ENCODE data around the gene RCOR3. TPM values are rescaled to one million over a fixed set of nuclear protein-coding genes. Genes with fewer than 3 reads are reported as not detected.
"Not testable (repeated sequence)": the region's sequence is repeated elsewhere in the genome, so short reads cannot be mapped to it uniquely, and the experiment has no call there.

Gene RCOR3
- total RNA-seq, 1 experiment from 2014 or later = 6.6 TPM

DNA sequence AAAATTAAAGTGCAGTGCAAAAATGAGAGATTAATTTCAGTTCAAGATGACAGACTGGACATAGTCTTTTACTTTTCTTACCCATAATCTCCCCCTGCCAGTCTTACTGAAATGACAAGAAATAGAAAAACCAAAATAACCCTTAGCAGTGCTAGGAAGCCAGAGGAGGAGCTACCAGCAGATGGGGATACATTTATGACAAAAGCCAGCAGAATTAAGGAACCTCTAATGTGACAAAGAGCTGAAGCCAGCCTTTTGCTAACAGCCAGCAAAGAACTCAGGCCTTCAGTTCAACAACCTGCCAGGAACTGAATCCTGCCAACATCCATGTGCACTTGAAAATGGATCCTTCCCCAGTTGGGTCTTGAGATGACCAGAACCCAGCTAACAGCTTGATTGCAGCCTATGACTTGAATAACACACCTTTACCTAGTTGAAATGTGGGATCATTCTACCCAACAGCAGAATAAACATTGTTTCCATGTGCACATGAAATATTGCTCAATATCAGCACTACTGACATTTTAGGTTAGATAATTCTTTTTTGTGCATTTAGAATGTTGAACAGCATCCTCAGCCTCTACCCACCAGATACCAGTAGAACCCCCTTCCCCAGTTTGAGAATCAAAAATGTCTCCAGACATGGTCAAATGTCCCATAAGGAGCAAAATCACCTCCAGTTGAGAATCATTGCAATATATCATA lies 59.6 kb downstream of the RCOR3 start:
- in situ Hi-C loops (cut with HindIII; ENCODE audit: low pct_unique_long_range_greater_than_20kb, low sequenced_read_pairs) = no loop called here
- DNase-seq (ENCODE audit: low read depth) = no peak

DNA sequence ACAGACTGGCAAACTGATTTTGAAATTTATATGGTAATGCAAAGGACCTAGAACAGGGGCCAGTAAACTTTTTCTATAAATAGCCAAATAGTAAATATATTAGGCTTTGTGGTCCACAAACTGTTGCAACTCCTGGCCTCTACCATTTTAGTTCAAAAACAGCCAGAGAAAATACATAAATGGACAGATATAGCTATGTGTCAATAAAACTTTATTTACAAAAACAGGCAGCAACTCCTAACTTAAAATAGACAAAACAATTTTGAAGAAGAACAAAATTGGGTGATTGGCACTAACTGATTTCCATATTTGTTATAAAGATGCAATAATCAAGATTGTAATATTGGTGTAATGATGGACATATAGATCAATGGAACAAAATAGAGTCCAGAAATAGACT lies 60.7 kb downstream of the RCOR3 start:
- in situ Hi-C loops (cut with HindIII; ENCODE audit: low pct_unique_long_range_greater_than_20kb, low sequenced_read_pairs) = no loop called here
- DNase-seq (ENCODE audit: low read depth) = no peak

DNA sequence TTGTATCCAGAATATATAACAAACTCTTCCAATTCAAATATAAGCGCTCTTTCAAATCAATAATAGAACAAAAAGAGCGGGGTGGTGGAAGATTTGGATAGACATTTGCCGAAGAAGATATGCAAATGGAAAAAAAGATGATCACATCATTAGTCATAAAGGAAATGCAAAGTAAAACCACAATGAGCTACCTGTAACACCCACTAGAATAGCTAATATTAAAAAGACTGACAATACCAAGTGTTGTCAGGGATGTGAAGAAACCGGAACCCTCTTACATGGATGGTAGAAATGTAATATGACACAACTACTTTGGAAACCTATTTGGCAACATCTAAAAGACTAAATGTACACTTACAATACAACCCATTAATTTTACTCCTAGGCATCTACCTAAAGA lies 61.8 kb downstream of the RCOR3 start:
- in situ Hi-C loops (cut with HindIII; ENCODE audit: low pct_unique_long_range_greater_than_20kb, low sequenced_read_pairs) = no loop called here
- DNase-seq (ENCODE audit: low read depth) = no peak

DNA sequence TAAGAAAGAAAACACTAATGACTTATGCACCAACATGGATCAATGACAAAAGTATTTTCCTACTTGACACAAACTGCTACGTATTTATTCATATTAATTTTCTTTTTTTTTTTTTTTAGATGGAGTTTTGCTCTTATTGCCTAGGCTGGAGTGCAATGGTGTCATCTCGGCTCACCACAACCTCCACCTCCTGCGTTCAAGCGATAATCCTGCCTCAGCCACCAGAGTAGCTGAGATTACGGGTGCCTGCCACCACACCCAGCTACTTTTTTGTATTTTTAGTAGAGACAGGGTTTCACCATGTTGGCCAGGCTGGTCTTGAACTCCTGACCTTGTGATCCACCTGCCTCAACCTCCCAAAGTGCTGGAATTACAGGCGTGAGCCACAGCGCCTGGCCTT lies 62.5 kb downstream of the RCOR3 start:
- DNase-seq (ENCODE audit: low read depth); in situ Hi-C loops (cut with HindIII; ENCODE audit: low pct_unique_long_range_greater_than_20kb, low sequenced_read_pairs): not testable (repeated sequence)

DNA sequence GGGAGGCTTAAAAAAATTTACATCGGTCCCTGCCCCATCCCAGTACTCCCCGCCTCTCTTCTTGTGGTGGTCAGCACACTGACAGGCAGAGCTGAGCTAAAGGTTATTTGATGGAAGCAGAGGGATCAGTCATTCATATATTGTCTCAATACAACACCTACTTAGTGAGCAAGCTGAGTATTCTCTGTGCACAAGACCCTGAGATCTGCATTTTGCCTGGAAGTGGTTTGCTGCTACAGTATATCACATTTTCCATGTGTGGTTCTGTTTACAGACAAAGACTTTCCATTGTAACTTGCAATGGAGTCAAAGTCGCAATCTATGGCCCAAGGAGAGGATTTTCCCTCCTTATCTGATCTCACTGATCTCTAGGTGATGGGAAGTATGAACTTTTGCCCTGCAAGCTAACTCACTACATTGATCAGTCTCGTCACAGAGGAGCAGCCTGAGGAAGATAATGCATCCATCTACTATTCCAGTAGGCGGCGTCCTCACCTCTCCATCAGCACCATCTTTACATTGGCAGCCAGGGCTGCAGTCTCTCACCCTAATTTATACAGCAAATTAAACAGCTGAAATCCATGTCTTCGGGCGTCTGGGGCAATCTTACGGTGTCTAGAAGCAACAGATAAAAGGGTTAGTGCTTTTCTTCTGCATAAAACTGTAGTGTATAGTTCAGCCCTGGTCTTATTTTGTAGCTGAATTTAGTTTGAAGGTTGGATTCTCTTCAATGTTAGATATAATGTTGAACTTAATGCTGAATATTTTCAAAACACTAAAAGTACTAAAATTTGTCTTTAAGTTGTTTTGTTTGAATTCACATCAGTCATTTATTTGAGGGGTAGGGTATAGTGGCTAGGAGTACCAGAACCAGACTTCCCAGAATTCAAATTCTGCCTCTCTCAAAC lies 64.2 kb downstream of the RCOR3 start:
- DNase-seq (ENCODE audit: low read depth) = peak; percentile 59
- in situ Hi-C loops (cut with HindIII; ENCODE audit: low pct_unique_long_range_greater_than_20kb, low sequenced_read_pairs) = no loop called here

DNA sequence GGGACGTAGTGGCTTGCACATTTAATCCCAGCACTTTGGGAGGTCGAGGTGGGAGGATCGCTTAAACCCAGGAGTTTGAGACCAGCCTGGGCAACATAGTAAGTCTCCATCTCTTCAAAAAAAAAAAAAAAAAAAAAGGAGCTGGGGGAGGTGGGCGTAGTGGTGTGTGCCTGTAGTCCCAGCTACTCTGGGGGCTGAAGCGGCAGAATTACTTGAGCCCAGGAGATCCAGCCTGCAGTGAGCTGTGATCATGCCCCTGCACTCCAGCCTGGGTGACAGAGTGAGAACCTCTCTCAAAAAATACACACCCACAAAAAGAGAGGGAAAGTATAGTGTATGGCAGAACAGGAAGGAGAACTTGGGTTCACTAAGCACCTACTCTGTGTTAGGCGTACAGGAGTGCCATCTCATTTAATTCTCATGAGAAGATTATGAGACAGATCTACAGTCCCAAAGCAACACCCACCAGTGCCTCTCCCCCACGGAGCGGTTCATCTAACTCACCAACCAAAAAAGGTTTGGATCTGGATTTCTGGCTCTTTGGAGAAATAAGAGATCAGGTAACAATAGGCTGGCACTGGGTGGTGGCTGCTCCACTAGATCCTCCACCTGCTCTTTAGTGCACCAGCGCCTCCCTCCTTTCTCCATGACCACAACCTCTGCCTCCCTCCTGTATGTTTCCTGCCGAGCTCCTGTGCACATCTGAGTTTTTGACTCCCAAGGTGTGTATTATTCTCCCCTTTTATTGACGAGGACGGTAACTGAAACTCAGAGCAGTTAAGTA lies 66.0 kb downstream of the RCOR3 start:
- in situ Hi-C loops (cut with HindIII; ENCODE audit: low pct_unique_long_range_greater_than_20kb, low sequenced_read_pairs) = no loop called here
- DNase-seq (ENCODE audit: low read depth) = no peak

DNA sequence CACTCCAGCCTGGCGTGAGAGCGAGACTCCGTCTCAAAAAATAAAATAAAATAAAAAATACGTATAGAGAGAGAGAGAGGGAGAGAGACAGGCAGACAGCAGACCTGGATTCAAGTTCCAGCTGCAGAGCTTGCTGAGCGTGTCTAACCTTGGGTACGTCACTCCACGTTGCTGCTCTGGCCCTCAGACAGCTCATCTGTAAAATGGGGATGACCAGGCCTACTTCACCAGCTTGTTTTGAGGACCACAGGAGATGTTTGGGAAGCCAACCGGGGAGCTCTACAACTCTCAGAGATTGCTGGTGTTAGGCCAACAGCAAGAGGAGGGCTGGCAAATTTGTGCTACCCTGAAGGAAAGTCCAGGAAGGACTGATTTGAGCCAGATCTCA lies 67.0 kb downstream of the RCOR3 start:
- in situ Hi-C loops (cut with HindIII; ENCODE audit: low pct_unique_long_range_greater_than_20kb, low sequenced_read_pairs) = no loop called here
- DNase-seq (ENCODE audit: low read depth) = no peak

DNA sequence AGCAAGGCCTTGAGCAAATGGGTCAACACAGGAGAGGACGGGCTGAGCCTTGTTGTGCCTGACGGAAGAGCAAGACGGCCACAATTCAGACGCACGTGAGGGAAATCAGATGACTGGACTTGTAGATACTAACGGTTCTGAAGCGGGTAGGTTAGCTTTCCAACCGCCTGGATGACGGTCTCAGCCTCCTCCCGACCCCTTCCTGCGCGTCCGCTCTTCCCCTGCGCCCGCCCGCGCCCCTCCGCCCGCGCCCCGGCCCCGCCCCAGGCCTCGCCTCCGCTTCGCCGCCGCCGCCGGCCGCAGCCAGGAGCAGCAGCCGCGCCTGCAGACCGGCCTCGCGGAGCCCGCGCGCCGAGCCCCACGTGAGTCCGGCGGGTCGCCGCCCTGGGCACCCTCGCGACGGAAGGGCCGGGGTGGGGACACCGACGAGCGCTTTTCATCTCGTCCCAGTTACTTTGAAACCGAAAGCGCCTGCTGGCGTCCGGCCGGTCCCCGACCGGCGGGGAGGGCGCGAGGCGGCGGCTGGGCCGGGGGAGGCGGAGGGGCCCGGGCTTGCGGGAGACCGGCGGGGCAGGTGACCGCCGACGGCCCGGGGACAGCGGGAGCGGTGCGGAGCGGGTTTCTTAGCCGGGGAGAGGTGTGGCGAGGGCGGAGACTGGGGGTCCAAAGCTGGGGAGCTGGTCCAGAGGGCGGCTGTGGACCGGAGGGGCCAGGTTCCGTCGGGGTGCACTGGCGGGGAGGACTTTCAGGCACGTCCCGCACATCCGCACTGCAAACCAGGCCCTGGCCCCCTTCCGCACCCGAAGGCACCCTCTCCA lies 67.6 kb downstream of the RCOR3 start, which contains the start of gene TRAF5:
Gene TRAF5, plus strand, starts transcription at position 306 of the 818 bp plus-strand sequence. CDS start 26,407 bp downstream, outside the sequence.
- in situ Hi-C loops (cut with HindIII; ENCODE audit: low pct_unique_long_range_greater_than_20kb, low sequenced_read_pairs) = no loop called here
- peak; percentile 60 for DNase-seq (ENCODE audit: low read depth)

DNA sequence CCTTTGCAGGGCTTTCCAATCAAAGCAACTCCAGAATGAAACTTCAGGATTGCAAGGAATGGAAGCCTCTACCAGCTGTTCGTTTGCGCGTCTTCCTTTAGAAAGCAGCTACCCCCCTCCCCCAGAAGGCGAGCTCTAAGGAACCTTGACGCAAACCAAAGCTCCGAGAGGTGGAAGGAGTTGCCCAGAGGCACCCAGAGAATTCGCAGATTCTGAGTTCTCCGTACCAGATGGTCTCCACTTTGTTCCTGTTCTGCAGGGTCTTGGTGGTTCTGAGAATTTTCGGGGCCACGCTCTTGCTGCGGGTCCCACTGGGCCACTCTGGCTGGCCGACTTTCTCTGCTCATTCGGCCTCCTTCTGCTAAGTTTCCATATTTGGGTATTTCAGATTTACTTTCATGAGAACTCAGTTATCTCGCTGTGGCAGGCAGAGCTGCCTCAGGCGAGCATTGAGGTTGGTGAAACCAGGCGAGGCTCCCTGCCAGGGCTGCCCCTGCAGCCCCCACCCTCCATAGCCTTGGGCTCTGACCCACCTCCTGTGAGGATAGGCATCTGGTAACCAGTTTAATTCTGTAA lies 68.3 kb downstream of the RCOR3 start:
- in situ Hi-C loops (cut with HindIII; ENCODE audit: low pct_unique_long_range_greater_than_20kb, low sequenced_read_pairs) = no loop called here

DNA sequence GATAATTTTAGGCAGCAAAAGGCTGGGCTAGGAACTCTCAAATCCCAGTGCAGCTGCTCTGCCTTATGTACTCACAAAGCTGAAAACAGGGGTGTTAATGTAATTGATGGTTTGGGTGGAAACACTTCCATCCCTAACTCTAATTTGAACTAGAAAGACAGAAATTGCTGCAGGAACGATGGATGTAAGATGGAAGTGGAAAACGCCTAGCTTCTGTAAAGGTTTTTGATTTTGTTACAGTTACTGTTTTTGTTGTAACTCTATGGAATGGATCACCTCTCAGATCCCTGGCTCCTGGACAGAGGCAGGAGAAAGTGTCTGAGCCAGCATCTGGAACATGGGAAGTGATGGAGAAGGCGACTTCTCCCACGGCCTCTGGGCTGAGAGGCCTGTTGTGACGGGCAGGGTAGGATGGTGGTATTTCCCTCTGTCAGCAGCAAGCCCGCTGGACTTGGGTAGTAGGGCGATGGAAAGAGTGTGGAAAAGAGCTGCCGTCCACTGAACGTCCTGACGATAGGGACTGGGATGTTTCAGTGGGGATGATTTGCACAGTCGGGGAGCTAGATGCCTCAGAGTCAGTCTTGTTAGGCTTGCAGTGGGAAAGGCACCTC lies 69.0 kb downstream of the RCOR3 start:
- no peak for DNase-seq (ENCODE audit: low read depth)

More for the DNA sequence above, 68.3 kb downstream of the RCOR3 start:
- DNase-seq (ENCODE audit: low read depth) = no peak

DNA sequence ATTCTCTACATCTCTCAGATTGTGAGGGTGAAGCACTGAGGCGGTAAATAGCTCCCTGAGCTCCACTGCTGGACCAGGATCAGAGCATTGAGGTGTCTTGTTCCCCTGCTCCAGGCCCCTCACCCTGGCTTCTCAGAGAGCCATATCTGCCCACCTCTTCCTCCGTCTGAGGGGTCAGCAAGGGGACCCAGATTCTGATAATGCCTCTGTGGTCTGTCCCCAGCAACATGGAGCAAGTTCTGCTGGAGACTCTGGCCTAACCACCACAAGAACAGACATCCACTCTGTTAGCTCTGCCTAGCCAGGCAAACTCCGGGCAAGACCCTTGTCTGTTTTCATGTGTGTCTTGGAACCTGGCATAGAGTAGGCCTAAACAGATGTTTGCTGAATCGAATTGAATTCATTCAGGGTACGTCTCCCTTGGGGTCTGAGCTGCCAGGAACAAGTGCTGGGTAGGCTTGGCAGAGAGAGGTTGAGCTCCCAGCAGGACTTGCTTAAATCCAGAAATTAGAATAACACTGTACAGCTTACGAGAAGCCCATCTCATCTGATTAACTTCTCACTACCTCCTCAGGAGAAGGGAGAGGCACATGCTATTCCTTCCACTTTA lies 69.8 kb downstream of the RCOR3 start:
- in situ Hi-C loops (cut with HindIII; ENCODE audit: low pct_unique_long_range_greater_than_20kb, low sequenced_read_pairs) = no loop called here
- no peak for DNase-seq (ENCODE audit: low read depth)

More for the DNA sequence above, 69.0 kb downstream of the RCOR3 start:
- in situ Hi-C loops (cut with HindIII; ENCODE audit: low pct_unique_long_range_greater_than_20kb, low sequenced_read_pairs) = no loop called here

DNA sequence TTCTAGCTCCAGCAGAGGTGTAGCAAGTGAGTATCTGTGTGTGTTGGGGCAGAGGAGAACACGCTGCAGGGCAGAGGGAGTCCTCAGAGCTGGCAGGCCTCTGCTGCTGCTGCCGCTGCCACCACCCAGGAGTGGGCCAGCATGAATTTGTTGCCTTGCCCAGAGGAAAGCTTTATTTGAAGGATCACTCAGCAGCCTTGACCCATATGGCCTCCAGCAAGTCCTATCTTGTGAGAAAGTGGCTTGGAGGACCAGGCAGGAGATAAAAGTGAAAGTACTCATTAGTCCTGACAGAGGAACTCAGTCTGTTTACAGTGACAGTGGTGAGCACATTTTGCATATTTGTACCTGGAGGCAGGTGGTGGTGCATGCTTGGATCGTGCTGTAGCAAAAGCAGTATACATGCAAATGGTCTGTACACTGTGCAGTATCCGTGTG lies 70.6 kb downstream of the RCOR3 start:
- DNase-seq (ENCODE audit: low read depth) = no peak
- in situ Hi-C loops (cut with HindIII; ENCODE audit: low pct_unique_long_range_greater_than_20kb, low sequenced_read_pairs) = no loop called here

DNA sequence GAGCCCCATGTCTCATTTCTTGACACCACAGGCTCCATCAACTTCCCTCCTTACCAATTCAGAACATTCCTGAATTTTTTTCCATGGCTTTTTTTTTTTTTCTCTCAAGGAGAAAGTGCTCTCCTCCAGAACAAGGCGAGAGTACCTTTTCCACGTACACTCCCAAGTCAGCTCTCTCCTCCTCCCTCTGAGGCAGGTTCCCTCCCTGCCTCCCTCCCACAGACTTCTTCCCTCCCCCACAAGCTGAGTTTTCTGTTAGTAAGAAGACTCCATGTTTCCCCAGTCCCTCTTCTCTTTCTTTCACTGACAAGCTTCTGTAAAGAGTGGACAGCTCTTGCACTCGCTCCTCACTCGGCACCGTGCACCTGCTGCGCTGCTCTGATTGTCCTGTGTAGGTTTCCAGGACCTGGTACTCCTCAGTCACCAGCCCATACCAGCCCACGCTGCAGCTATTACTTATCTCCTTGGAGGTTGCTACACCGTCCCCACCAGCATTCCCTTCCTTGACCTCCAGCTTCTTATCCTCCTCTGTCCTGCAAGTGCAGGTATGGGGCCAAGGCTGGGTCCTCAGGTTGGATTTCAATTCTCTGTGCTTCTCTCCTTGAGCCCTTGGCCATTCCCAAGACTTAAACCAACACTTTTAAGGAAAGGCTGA lies 71.2 kb downstream of the RCOR3 start:
- in situ Hi-C loops (cut with HindIII; ENCODE audit: low pct_unique_long_range_greater_than_20kb, low sequenced_read_pairs) = no loop called here
- no peak for DNase-seq (ENCODE audit: low read depth)

DNA sequence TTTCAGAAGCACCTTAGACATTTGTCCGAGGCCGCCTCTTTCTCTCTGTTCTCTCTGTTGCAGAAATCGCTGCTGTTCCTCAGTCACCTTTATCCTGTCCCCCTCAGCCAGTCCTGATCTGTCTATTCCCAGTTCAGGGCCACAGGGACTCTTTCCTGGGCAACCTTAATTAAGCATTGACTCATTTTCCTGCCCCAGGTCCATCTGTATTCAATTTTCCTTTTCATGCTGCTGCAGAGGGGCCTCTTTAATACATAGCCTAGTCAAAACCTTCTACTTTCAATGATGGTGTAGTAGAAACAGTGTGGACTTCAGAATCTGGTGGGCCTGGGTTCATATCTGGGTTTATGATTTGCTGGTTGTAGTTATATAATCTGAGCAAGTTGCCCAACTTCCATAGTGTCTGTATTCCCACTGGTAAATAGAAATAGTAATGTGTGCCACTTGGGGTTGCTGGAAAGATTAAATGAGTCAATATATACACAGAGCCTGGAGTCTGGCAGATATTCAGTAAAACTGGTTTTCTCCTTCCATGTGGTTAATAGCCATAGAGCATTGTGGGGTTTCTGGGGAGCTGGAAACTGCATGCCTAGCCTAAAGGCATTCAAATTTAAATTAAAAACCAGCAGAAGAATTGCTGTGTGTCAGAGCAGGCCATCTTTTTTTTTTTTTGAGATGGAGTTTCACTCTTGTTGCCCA lies 72.0 kb downstream of the RCOR3 start:
- in situ Hi-C loops (cut with HindIII; ENCODE audit: low pct_unique_long_range_greater_than_20kb, low sequenced_read_pairs) = no loop called here
- DNase-seq (ENCODE audit: low read depth) = no peak

DNA sequence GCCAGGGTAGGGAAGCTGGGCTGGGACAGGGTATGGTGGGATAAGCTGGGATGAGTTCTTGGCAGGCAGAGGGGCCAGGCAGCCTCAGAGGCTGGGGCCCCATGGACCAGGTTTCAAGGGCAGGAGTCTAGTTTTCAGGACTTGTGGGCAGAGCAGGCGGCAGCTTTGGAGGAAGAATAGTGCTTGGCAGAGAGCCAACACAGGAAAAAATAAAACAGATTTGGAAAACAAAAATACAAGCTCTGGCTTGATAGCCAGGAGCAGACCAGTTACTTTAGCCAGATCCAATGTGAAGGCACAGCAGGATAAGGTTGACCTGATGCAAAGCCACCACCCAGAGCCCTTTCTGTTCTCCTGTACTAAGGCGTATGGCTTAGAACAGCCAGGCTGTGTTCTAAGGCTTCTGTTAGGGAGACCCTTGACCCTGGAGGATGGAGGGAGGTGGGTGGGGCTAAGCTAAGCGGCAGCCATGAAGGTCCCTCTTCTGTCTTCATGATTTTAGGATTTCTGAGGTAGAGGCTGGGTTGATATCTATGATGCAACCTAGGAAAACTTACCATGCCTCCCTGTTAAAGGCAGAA lies 73.0 kb downstream of the RCOR3 start:
- in situ Hi-C loops (cut with HindIII; ENCODE audit: low pct_unique_long_range_greater_than_20kb, low sequenced_read_pairs) = no loop called here

More for the DNA sequence above, 73.0 kb downstream of the RCOR3 start:
- DNase-seq (ENCODE audit: low read depth) = no peak

All from Caki2 (cell line).